NCI-H1436 treated with DMSO at 0.1 percent for 48 hours (cell line): ENCODE results near the gene CLIC6.
"Not testable (repeated sequence)": the region's sequence is repeated elsewhere in the genome, so short reads cannot be mapped to it uniquely, and the experiment has no call there.

Experiments
- DNase-seq: peaks from one replicate; lab custom pipeline; 2025; lab: John Stamatoyannopoulos, UW

The CLIC6 gene

DNA sequence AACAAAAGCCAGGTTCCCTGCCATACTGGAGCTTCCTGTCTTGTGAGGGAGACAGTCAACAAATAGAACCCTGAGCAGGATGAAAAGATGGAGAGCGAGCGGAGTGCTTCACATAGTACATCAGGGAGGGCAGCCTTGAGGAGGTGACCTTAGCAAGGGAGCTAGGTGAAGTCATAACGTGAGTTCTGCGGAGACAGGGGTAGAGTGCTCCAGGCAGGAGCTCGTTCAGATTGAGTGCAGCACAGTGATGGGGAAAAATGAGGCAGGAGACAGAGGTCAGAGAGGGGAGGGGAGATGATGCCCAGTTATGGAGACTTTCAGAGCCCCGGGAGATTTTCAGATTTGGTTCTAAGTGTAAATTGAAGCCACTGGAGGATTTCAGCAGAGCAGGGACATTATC, 15.3 kb upstream of the CLIC6 start:
- DNase-seq, result no peak

DNA sequence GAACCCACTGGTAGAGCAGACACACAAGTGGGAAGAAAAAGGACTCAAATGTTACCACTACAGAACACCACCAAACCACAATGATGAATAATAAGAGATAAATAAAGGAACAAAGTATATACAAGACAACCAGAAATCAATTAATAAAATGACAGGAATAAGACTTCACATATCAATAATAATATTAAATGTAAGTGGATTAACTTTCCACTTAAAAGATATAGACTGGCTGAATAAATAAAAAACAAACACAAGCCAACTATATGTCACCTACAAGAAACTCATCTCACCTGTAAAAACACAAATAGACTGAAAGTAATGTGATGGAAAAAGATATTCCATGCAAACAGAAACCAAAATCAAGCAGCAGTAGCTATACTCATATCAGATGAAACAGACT, 6.9 kb upstream of the CLIC6 start:
- no peak for DNase-seq

DNA sequence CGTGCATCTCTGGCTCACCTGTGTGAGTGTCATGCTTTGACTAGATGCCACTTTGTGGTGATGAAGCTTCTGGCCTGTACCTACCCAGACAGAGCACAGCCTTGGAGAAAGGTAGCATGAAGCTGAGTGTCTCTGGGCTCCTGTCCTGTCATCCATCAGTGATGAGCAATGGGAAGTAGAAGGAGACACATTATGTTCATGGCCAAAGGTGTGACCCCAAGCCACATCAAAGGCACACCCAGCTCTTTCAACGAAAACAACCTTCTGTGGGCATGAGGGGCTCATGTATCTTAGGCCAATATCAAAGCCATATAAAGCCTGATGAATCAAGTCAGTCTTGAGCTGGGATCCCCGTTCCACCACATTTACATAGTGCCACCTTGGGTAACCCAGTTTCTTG, 1.0 kb upstream of the CLIC6 start:
- DNase-seq, result no peak

DNA sequence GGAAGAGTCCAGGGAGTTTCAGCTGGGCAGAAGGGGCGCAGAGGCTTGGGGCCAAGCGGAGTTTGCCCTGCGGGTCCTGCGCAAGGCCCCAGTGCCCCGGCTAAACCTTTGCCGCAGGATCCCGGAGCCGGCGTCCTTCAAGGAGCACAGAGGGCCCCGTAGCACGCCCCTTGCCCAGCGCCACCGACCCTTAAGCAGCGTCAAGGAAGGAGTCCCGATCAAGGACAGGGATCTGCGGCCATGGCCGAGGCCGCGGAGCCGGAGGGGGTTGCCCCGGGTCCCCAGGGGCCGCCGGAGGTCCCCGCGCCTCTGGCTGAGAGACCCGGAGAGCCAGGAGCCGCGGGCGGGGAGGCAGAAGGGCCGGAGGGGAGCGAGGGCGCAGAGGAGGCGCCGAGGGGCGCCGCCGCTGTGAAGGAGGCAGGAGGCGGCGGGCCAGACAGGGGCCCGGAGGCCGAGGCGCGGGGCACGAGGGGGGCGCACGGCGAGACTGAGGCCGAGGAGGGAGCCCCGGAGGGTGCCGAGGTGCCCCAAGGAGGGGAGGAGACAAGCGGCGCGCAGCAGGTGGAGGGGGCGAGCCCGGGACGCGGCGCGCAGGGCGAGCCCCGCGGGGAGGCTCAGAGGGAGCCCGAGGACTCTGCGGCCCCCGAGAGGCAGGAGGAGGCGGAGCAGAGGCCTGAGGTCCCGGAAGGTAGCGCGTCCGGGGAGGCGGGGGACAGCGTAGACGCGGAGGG, 520 bp downstream of the CLIC6 start:
- no peak for DNase-seq

DNA sequence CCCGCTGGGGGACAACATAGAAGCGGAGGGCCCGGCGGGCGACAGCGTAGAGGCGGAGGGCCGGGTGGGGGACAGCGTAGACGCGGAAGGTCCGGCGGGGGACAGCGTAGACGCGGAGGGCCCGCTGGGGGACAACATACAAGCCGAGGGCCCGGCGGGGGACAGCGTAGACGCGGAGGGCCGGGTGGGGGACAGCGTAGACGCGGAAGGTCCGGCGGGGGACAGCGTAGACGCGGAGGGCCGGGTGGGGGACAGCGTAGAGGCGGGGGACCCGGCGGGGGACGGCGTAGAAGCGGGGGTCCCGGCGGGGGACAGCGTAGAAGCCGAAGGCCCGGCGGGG, 1.1 kb downstream of the CLIC6 start:
- not testable (repeated sequence) for DNase-seq

DNA sequence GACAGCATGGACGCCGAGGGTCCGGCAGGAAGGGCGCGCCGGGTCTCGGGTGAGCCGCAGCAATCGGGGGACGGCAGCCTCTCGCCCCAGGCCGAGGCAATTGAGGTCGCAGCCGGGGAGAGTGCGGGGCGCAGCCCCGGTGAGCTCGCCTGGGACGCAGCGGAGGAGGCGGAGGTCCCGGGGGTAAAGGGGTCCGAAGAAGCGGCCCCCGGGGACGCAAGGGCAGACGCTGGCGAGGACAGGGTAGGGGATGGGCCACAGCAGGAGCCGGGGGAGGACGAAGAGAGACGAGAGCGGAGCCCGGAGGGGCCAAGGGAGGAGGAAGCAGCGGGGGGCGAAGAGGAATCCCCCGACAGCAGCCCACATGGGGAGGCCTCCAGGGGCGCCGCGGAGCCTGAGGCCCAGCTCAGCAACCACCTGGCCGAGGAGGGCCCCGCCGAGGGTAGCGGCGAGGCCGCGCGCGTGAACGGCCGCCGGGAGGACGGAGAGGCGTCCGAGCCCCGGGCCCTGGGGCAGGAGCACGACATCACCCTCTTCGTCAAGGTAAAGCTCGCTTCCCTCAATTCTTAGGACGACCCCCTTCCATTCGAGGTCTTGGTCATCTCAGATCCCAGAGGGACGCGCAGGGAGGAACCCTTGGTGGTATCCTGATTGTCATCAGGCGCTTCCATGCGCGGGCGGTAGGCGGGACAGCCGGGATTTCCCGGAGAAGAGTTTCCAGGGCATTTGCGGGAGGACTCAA, 1.6 kb downstream of the CLIC6 start:
- no peak for DNase-seq

DNA sequence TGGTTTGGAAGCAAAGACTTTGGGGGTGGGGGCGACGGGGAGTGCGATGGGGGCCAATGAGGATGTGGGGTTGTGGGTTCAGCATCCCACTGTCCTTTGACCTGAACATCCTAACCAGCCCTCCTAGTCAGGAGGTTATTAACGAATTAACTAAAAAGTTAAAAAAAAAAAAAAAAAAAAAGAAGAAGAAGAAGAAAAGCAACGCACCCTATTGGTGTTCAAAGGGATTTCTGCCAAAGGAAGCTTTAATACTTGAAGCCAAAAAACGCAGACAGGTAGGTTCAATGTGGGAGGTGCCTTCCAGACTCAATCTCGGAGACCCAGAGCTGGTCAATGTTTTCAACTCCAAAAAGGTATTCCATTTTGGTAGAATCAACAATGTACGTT, 2.2 kb downstream of the CLIC6 start:
- DNase-seq, result no peak

DNA sequence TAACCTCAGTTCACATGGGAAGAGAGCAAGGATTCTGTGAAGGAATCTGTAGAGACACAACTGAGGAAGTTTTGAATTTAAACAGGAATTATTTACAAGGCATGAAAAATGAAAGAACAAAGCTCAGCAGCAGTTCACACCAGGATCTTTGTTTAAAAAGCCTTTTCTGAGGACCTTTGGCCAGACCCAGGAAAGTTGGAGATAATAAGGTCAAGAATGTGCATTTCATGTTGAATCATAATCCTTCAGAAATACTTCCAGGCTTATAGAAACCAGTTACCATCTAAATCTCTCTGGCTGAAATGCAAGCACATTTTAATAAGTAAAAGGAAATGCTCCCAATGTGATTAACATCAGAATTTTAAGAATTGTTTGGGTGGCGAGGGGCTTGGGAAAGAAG, 2.7 kb downstream of the CLIC6 start:
- DNase-seq, result no peak

DNA sequence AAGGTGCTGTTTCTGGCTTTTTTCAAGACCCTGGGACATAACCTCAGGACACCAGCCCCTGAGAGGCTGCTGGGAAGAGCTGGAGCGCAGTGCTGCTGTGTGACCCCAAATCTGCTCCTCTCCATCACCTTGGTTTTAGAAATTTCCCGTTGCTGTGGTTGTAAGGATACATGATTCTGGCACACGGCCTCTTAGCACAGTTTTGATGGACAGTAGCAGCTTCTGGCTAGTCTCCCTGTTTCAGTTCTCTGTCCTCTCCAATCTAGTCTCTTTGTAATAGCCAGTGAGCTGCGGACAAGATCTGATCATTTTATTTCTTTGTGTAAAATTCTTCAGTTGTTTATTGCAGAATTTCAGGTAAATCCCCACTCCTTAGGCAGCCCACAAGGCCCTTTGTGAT, 3.1 kb downstream of the CLIC6 start:
- DNase-seq, result no peak

DNA sequence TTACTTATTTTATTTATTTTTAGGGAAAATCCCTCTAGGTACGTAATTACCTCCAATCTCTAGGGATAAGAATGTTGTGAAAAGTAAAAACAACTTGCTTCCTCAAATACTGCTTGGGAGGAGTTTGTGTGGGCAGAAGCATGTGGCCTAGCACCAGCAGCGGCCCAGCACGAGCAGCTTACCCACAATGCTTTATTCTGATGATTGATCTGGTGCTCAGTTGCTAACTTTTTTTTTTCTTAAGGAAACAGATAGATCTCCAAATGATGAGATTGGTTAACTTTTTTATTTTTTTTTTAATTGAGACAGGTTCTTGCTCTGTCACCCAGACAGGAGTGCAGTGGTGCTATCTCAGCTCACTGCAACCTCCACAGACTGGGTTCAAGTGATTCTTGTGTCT, 4.2 kb downstream of the CLIC6 start:
- DNase-seq, result no peak

DNA sequence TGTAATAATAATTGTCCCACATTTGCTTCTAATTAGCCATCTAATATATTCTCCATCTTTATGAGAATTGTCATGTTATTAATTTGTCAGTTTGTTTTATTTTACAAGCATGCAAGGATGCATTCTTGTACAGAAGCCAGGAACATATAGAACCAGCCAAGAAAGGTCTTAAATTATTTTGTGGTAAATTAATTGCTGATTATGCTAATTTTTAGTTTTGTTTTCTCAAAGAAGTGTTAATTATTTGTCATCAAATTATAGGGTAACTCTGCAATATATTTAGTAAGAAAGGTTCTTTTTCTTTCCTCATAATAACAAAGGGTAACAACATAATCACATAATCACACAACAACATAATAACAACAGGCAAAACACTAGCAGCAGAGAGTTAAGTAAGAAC, 5.7 kb downstream of the CLIC6 start:
- DNase-seq, result no peak

DNA sequence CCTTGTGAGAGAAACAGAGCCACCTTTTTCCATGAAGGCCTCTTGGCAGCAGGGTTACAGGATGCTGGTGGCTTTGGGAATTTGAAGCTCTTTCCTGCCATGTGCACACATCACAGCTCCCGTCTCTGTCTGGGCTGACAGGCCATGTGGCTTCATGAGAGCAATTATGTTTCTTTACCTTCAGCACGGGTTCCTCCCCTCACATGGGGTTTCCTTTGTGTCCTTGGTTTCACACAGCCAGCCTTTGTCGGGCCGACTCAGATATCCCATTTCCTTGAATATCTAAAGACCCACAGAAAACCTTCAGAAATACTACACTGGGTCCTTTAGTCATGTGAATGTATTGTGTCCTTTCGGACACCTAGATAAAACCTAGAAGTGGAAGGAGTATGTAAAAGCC, 7.1 kb downstream of the CLIC6 start:
- no peak for DNase-seq

DNA sequence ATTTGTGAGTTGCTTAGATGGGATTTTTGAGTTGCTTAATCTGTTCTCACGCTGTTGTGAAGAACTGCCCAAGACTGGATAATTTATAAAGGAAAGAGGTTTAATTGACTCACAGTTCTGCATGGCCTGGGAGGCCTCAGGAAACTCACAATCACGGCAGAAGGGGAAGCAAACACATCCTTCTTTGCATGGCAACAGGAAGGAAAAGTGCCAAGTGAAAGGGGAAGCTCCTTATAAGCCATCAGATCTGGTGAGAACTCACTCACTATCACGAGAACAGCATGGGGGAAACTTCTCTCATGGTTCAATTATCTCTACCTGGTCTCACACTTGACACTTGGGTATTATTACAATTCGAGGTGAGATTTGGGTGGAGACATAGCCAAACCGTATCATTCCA, 10.3 kb downstream of the CLIC6 start:
- DNase-seq, result no peak

DNA sequence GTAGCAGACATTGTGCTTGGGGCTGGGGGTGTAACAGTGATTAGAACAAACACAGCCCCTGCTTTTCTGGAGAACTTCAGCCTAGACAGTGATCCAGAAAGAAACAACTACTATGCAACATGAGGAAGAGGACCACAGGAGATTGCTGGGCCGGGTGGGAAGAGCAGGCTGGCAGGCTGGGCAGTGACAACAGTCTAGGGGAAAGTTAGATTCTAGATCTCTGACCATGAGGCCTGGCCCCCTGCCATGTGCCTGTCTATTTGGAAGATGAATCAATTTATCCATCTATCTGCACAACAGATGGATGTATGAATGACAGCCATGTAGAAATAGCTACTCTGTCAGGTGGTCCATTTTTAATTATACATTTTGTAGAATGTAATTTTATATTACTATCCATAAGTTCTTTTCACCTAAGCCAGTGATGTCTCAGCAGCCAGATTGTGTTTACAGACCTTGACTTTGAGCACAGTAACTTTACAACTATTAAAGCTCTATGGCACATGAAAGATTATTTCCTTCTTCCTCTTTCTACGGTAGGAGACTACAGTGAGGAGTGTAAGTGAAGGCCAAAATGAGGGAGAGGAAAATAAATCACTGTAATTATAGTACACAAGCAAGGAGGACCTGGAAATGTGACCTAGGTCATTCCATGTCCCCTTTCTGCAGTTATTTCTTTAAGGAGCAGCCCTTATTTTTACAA, 15.5 kb downstream of the CLIC6 start:
- DNase-seq, result no peak

DNA sequence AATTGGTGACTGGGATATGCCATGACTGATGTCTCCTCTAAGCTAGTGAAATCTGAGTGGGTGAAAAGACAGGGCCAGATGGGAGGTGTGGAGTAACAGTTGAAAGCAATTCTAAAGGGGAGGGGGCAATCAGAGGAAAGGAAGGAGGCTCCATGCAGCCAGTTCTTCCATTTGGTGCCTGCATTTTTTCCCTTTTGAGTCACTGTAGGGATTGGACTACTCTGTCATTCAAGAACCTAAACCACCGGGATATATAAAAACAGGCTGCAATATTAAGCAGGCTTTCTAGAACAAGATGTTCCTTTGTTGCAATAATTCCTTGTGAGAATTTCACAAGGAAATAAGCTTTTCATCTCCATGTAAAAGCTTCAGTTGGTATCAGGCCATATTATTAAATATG, 18.3 kb downstream of the CLIC6 start:
- DNase-seq, result no peak

DNA sequence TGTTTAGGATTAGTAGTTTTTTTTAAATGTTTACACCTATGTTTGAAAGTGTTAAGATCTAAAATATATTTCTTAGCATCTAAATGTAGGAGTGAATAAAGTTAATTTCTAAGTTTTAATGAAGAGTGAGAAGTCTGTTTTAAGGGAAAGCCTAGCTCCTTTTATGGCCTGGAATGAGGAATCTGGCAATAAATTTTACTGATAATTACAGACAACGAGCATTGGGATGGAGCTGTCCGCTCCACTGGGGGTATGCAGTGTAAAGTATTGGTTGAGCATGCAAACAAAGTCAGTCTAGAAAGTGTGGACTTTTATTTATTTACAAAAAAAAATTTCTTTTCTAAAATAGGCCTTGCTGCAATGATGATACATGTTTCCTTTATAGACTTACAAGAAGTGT, 19.0 kb downstream of the CLIC6 start:
- no peak for DNase-seq

DNA sequence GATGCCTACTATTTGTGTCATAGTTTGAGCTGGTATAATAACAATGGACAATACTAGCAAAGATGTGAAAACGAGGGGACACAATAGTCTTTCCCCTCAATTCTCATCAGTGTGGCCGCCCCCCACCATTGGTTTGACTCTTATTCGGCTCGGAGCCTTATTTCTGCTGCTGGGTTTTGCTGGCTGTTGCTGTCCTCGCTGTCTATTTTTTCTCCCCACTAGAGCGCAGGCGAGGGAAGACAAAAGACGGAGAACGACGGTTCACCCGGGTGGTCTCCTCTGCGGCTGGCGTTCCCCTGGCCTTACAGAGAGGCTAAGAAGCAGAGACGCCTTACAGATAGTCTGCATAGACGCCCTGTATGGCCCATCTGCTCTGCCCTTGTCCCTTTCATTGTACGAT, 19.4 kb downstream of the CLIC6 start:
- DNase-seq, result no peak

DNA sequence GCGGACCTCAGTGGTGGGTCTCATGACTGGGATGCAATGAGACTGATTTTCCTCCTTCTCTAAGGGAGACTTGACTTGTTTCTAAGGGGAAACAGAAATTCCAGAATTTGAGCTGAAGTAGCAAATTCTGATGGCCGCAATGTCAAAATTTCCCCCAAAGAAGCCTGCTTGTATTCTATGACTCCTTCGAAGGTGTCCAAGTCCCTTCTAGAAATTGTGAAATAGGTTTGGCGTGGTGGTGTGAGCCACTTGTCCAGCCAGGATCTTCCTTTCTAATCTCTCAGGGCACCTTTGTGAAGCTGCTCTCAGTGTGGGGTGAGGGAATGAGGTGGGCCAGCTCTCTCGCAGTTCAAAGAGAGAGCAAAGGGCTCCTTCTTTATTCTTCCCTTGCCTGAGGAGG, 19.9 kb downstream of the CLIC6 start:
- no peak for DNase-seq

DNA sequence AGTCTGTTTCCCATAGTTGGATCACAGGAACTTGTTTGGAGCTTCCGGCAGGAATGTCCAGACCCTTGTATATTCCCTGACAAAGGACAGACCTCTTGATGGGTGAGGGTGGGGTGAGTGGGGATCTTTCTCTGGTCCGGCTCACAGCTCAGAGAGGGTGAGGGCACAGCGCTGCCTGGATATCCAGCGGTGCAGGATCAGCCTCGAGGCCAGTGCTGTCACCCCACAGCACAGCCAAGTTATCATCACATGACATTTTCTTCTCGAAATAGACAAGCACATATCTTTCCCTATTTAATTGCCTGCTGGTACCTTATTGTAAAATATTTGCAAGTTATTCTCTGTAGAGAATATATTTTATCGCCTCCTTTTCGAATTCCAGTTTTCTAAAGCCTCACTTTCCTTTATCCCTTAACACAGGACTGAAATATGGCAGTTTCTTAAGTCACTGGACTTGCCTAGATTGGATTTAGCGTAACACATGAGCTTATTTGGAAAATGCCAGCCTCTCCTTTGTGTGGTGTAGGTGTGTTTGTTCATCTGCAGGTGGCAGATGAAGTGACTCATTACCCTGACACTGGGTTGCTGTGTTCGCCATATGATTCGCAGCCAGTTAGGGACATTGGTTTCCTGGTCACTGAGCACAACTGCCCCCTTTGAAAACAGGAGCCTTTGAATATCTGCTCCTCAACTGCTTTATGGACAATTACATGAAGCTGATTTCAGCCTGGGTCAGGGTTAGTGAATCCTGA, 21.4 kb downstream of the CLIC6 start:
- peak; percentile 76 for DNase-seq

DNA sequence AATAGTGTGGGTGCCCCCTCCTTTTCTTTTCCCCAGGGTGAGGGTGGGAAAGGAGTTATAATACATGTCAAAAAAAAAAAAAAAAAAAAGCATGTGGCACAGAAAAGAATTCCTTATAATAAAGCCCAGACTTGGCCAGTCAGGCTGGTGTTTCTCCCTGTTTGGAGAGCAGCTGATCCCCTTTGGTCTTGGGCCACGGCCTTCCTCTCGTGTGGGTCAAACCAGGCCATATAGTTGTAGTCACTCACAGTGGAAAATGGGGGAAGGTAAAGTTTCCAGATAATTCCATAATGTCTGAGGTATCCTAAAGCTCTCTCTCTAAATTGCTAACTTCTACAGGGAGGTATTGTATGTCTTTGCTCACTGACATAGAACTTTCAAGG, 22.0 kb downstream of the CLIC6 start:
- no peak for DNase-seq

DNA sequence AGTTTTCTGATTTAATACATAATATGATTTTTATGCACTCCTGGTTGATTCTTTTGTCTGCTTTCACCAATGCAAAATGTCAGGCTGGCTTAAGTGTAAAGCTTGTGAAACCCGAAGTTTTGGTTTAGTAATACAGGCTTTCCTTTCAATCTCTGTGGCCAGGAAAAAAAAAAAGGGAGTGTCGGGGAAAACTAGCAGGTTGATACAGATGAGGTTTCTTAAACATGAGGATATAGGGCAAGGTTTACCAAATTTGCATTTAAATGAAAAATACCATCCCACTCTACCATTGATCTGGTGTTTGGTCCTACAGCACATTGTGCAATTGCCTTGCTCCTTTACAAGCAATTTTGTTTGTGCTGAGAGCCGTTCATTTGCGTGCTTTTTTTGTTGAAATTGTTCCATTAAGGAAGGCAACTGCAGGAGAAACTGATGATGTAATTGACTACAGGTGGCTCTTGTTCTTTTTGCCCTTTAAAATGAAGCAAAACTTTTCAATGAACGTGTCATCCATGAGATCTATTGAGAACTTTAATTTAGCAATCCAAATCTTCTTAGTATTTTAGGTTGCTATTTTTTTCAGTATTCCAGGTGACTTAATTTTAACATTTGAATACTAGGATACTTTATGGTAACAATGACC, 22.7 kb downstream of the CLIC6 start:
- DNase-seq, result no peak

DNA sequence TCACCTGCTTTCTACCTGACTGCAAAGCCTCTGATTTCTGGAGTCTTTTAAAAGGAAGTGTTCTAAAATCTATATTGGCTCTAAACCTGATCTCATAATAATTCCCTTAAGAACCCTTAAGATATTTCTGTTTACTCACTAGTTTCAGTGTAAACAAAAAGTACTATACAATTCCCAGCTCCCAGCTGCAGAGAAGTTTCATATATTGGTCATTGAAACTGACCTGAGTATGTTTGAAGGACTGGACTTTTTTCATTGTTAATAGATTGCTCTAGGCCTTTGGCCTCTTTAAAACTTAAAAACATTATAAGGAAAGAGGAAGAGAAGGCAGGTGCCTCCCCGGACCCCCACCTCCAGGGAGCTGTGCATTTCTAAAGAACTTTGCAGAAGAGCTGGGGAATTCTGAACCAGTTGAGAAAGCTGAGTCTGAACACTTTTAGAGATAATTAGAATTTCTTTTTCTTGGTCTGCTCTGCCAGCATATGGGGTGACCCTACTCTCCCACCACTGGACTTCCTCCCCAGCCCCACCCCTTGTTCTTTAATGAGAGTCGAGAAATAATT, 23.7 kb downstream of the CLIC6 start:
- no peak for DNase-seq
